ENCODE measurements around the gene RABGAP1. TPM values are rescaled to one million over a fixed set of nuclear protein-coding genes. Genes with fewer than 3 reads are reported as not detected.

The RABGAP1 gene
- total RNA-seq, 1 experiment from 2014 or later: 64.0 TPM

- CTCF ChIA-PET: interaction anchor here (0.6 kb wide), 1 partner anchor 85 kb away, joined by 6 read pairs; the partner anchor contains the start of gene ZBTB6
- H3K36me3 ChIP-seq (ENCODE audit: insufficient read depth, low read length, poor library complexity, severe bottlenecking): peaks cover 38% of the 10 kb centered on the region
These were observed 57.6 kb downstream of the RABGAP1 start for GRCh38 chr9:122998448-122998847.

GRCh38 chr9:123000371-123001068, 59.7 kb downstream of the RABGAP1 start:
- no peak overlapping the region for H3K27ac ChIP-seq (ENCODE audit: low read depth, low read length, poor library complexity, severe bottlenecking)
- BruUV-seq (replicated peaks): no TSS peak
- no peaks in the 10 kb centered on the region for H3K9me3 ChIP-seq (ENCODE audit: low read depth, low read length, poor library complexity, severe bottlenecking)
- peaks cover 45% of the 10 kb centered on the region for H3K4me1 ChIP-seq (ENCODE audit: insufficient read depth, low read length, poor library complexity, severe bottlenecking)
- POLR2A ChIA-PET (ENCODE audit: low non-redundant PET): no interaction called here
- TF ChIP-seq CTCF (conservative IDR thresholded peaks at IDR 0.05; ENCODE audit: low read depth, low read length) (no peak), EZH2 (IDR thresholded peaks at IDR 0.05; ENCODE audit: borderline replicate concordance, low read depth, low read length, poor library complexity, severe bottlenecking) (no peak)
- peaks cover 38% of the 10 kb centered on the region for H3K36me3 ChIP-seq (ENCODE audit: insufficient read depth, low read length, poor library complexity, severe bottlenecking)
- DNase-seq (ENCODE audit: low spot score): no peak
- CTCF ChIA-PET: no interaction called here
- no peaks in the 10 kb centered on the region for H3K27me3 ChIP-seq (replicated peaks; ENCODE audit: insufficient read depth, low read depth, low read length, poor library complexity)
- no peak overlapping the region for H3K4me3 ChIP-seq (ENCODE audit: low read depth, low read length, poor library complexity, severe bottlenecking)
- intact Hi-C loops (cut with micrococcal nuclease; ENCODE audit: unreplicated experiment): no loop called here

More at GRCh38 chr9:122998448-122998847, 57.6 kb downstream of the RABGAP1 start:
- Histone ChIP-seq H3K9me3 (ENCODE audit: low read depth, low read length, poor library complexity, severe bottlenecking) (no peaks in the 10 kb centered on the region), H3K4me1 (ENCODE audit: insufficient read depth, low read length, poor library complexity, severe bottlenecking) (peaks cover 42% of the 10 kb centered on the region), H3K4me3 (ENCODE audit: low read depth, low read length, poor library complexity, severe bottlenecking) (no peak overlapping the region), H3K27me3 (replicated peaks; ENCODE audit: insufficient read depth, low read depth, low read length, poor library complexity) (no peaks in the 10 kb centered on the region), H3K27ac (ENCODE audit: low read depth, low read length, poor library complexity, severe bottlenecking) (no peak overlapping the region)
- intact Hi-C loops (cut with micrococcal nuclease; ENCODE audit: unreplicated experiment): loop anchor here (10.0 kb wide), 1 partner anchor 534 kb away; no protein-coding TSS in a partner anchor
- TF ChIP-seq EZH2 (IDR thresholded peaks at IDR 0.05; ENCODE audit: borderline replicate concordance, low read depth, low read length, poor library complexity, severe bottlenecking) (no peak), CTCF (conservative IDR thresholded peaks at IDR 0.05; ENCODE audit: low read depth, low read length) (no peak)
- BruUV-seq (replicated peaks): no TSS peak
- POLR2A ChIA-PET (ENCODE audit: low non-redundant PET): no interaction called here
- DNase-seq (ENCODE audit: low spot score): no peak

GRCh38 chr9:123002754-123003153, 61.9 kb downstream of the RABGAP1 start:
- Histone ChIP-seq H3K27ac (ENCODE audit: low read depth, low read length, poor library complexity, severe bottlenecking) (peak overlapping the region; percentile 45), H3K4me3 (ENCODE audit: low read depth, low read length, poor library complexity, severe bottlenecking) (no peak overlapping the region), H3K36me3 (ENCODE audit: insufficient read depth, low read length, poor library complexity, severe bottlenecking) (peaks cover 27% of the 10 kb centered on the region), H3K4me1 (ENCODE audit: insufficient read depth, low read length, poor library complexity, severe bottlenecking) (peaks cover 40% of the 10 kb centered on the region), H3K27me3 (replicated peaks; ENCODE audit: insufficient read depth, low read depth, low read length, poor library complexity) (no peaks in the 10 kb centered on the region), H3K9me3 (ENCODE audit: low read depth, low read length, poor library complexity, severe bottlenecking) (no peaks in the 10 kb centered on the region)
- TF ChIP-seq EZH2 (IDR thresholded peaks at IDR 0.05; ENCODE audit: borderline replicate concordance, low read depth, low read length, poor library complexity, severe bottlenecking): no peak
- no peak for TF ChIP-seq CTCF (conservative IDR thresholded peaks at IDR 0.05; ENCODE audit: low read depth, low read length)
- DNase-seq (ENCODE audit: low spot score): peak; percentile 27
- no TSS peak for BruUV-seq (replicated peaks)
- intact Hi-C loops (cut with micrococcal nuclease; ENCODE audit: unreplicated experiment): no loop called here
- CTCF ChIA-PET: interaction anchor here (0.7 kb wide), 1 partner anchor 12 kb away, joined by 3 read pairs; no protein-coding TSS in a partner anchor
- POLR2A ChIA-PET (ENCODE audit: low non-redundant PET): no interaction called here

Measured in A673 (cell line).